Hepatocyte (in vitro differentiated cells): ENCODE results near the gene KLHL17.

Source experiments
- CTCF ChIP-seq: fragments of 200-600 bp; sonication (generic); IDR thresholded peaks from 2 replicates; pipeline ENCODE4 v1.5.1; 2016; ENCODE audit warnings: antibody characterized with exemption, mild to moderate bottlenecking; ENCODE audit not compliant: poor library complexity
- EZH2 ChIP-seq: fragments of 200-600 bp; sonication (generic); IDR thresholded peaks from 2 replicates; pipeline ENCODE4 v1.6.1; 2016; ENCODE audit warnings: antibody characterized with exemption, mild to moderate bottlenecking, borderline replicate concordance

GRCh38 chr1:965526-966134 is 5.2 kb downstream of the KLHL17 start:
- no peak for TF ChIP-seq EZH2
- TF ChIP-seq CTCF: no peak
